HCEC 1CT (cell line): ENCODE results near the gene HNRNPL.
"Not testable (repeated sequence)": the region's sequence is repeated elsewhere in the genome, so short reads cannot be mapped to it uniquely, and the experiment has no call there.

Source experiments
- DNase-seq: peaks from one replicate; pipeline ENCODE4 v3.0.0-alpha.2; 2017

Gene HNRNPL

DNA sequence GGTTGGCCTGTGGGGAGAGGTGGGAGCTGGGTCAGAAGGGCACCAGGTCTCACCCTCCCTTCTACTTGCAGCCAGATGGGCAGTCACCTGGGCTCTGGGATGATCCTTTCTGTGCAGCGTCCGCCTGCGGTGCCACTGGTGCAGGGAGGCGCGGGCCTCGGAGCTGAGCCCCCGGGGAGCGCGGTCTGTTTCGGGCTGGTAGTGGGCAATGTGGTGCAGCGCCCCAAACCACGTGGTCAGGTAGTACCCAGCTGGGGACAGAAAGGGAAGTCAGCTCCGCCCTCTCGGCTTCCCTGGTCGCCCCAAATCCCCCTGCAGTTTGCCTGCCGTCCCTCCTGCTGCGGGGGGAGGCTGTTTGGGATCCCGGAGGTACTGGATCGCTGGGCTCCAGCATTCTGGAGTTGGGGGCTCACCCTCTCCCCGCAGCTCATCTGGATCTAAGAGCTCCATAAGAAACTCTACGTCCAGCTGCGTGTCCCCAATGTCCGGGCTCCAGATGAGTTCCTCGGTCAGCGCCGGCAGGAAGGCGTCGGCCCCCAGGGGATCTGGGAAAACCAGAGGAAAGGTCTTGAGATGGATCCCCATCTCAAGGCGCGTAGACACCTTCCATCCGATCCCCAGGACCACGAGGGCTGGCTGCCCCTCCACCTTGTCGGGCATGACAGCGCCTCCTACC is 19.5 kb upstream of the HNRNPL start:
- no peak for DNase-seq

- no peak for DNase-seq
These were observed 18.8 kb upstream of the HNRNPL start for GRCh38 chr19:38868551-38868950.

- no peak for DNase-seq
These were observed 17.5 kb upstream of the HNRNPL start for GRCh38 chr19:38867171-38867780.

DNA sequence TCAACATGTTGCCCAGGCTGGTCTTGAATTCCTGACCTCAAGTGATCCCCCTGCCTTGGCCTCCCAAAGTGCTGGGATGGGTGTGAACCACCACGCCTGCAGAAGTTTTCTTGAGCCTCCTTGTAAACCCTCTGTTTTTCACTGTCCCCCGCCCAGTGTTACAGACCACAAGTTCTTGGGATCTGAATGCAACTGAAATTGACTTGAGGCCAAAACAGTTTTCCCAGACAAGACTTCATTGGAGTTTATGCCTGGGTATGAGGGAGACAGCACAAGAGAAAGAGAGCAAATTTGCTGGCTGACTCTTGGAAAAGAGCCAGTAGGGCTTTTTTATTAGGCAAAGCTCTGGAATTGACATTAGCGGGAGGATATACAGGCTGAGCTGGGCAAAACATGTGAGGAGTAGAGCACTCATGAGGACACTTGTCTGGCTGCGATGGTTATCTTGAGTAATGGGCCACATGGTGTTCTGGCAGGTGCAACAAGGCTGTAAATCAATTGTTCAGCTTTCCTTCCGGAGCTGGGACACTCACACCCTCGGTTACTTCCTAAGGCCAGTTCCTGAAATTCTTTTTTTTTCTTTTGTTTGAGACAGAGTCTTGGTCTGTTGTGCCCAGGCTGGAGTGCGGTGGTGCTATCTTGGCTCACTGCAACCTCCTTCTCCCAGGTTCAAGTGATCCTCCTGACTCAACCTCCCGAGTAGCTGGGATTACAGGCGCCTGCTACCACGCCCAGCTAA is 12.7 kb upstream of the HNRNPL start:
- no peak for DNase-seq

DNA sequence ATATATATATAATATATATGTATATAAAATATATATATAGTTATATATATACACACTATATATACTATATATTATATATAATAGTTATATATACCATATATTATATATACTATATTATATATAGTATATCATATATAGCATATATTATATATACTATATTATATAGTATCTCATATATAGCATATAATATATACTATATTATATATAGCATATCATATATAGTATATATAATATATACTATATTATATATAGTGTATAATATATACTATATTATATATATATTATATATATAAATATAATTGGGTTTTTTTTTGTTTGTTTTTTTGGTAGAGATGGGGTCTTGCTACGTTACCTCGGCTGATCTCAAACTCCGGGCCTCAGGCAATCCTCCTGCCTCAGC is 11.6 kb upstream of the HNRNPL start:
- DNase-seq: no peak

DNA sequence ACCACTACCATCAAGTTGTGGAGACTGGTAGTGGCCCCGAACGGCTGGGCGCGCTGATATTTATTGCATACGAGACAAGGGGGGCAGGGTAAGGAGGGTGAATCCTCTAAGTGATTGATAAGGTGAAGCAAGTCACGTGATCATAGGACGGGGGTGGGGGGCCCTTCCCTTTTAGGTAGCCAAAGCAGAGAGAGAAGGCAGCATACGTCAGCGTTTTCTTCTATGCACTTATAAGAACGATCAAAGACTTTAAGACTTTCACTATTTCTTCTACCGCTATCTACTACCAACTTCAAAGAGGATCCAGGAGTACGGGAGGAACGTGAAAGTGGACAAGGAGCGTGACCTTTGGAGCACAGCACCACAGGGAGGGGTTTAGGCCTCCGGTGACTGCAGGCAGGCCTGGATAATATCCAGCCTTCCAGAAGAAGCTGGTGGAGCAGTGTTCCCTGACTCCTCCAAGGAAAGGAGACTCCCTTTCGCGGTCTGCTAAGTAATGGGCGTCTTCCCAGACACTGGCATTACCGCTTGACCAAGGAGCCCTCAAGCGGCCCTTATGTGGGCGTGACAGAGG is 9.9 kb upstream of the HNRNPL start:
- not testable (repeated sequence) for DNase-seq

DNA sequence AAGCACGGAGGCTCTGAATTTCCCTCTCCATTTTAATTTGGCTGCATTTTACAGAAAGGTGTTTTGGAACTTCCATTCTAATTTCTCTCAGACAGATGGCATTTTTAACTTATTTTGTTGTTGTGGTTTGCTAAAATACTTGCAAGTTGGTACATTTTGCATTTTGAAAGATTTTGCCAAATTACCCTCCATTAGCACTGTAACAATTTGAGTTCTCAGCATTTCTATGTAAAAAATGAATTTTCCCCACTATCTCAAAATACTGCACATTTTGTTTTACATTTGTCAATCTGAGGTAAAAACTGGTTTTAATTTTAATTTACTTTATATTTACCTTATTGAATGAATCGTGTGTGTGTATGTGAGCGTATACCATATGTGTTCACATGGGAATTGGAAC is 7.0 kb upstream of the HNRNPL start:
- DNase-seq: no peak

DNA sequence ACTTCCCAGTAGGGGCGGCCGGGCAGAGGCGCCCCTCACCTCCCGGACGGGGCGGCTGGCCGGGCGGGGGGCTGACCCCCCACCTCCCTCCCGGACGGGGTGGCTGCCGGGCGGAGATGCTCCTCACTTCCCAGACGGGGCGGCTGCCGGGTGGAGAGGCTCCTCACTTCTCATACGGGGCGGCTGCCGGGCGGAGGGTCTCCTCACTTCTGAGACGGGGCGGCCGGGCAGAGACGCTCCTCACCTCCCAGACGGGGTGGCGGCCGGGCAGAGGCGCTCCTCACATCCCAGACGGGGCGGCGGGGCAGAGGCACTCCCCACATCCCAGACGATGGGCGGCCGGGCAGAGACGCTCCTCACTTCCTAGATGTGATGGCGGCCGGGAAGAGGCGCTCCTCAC is 6.0 kb upstream of the HNRNPL start:
- DNase-seq: not testable (repeated sequence)

- not testable (repeated sequence) for DNase-seq
These were observed 5.2 kb upstream of the HNRNPL start for GRCh38 chr19:38854961-38855360.

- no peak for DNase-seq
These were observed 3.4 kb upstream of the HNRNPL start for GRCh38 chr19:38853214-38853613.

GRCh38 chr19:38852231-38853044 is 2.7 kb upstream of the HNRNPL start:
- DNase-seq: peak; percentile 66

GRCh38 chr19:38851622-38852230 is 1.9 kb upstream of the HNRNPL start:
- peak; percentile 90 for DNase-seq

DNA sequence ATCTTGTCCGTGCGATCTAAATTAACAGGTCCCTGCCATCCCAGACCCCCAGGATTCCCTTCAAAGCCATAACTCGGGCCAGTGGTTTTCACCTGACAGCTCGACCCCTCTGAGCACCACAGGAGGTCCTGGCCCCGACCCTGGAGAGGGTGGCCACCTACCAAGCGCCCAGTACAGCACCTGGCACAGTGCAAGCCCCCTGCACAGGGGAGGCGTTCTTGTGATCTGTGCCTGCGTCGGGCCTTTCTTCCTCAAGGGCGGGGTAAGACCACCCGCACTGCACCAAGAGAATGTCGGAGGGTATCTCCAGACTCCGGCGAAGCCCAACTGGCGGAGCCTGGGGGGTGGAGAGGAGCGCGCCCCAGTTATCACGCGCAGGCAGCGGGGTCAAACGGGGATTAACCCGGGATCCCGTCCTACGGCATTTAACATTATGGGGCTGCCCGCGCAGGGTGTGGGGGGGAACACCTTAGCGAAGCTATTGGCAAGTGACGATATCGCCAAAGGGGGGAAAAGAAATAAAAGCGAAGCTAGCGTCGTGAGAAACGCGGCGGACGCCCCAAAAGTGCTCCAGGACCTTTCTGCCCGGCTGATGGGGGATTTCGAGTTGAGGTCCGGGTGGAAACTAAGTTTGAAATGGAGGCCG is 1.3 kb upstream of the HNRNPL start:
- DNase-seq: no peak

DNA sequence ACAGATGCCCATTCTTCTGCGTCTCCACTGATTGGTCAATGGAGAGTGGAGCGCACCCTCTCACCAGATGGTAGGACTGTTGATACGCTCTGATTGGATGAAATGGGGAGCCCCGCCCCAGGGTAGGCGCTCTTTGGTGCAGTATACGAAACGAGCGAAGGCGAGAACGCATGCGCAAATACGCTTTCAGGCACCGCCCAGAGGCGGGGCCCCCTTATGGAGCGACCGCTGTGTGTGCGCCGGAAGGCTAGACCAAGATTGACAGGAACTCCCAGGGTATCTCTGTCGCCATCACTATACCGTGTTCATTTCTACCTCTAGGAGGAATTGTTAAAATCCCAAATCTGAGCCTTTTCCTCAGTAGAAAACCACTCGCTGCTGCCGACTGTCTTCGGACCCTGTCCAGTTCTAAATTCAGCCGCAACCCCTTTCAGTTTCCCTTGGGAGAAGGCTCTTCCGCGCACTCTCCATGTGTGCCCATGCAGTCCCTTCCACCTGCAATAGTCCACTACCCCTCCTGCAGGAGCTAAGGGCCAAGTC is 720 bp upstream of the HNRNPL start:
- DNase-seq: no peak

DNA sequence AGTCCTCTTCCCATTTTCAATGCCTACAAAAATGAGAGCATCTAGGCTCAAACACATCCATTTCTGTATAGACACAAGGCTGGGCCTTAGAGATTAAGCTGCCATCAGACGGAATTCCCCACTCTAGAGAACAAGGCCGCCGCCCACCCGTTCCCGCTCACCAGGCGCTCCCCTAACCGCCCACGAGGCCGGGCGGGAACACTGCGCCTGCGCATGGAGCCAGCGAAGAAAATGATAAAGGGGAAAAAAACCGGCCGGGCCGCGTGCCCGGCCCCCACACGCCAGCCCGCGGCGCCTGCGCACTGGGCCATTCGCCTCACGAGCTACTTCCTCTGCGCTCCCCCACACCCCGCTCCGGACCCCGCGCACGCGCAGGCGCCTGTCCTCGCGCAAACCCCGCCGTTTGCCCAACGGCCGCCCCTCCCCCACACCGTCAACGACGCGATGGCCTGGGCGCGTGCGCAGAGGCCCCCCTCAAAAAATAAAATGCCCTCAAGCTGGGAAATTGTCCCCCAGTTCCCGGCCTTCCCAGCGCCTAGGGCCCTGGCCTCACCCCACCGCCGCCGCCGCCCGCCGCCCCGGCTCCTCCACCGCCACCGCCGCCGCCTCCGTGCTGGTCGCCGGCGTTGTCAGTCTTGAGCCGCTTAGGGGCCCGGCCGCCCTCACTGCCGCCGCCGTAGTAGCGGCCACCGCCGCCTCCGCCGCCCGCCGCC is 483 bp downstream of the HNRNPL start:
- peak; percentile 94 for DNase-seq

DNA sequence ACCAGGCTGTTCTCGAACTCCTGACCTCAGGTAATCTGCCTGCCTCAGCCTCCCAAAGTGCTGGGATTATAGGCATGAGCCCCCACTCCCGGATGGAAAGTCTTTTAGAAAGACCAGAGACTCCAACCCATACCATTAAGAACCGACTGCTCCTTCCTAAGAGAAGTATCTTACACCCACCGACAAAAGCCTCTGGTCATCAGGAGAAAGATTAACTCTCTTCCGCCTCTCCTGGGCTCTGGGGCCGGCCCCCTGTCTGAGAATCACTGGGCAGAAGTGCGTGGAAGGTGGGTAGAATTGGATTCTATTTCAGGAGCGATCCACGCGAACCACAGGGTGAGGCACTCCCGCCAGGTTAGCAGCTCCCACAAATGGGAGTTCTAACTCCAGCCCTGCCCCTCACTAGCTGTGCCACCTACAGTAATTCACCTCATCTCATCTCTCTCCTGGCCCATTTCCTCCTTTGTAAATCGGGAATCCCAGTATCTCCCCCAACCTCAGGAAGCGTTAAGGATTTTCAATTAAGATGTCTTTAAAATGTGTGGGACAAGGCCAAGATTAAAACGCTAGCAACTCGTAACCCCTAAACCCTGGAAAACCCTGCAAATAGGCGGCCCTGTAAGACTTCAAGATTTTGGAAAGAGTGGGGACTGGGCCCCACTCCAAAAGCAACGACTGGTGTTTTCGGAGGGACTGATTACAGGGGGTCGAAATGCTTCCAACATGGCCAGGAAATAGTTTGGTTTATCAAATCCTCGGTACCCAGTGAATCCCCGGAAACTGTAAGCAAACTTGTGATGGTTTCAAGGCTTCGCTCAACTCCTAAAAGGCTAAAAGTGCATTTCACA is 1.3 kb downstream of the HNRNPL start:
- no peak for DNase-seq

DNA sequence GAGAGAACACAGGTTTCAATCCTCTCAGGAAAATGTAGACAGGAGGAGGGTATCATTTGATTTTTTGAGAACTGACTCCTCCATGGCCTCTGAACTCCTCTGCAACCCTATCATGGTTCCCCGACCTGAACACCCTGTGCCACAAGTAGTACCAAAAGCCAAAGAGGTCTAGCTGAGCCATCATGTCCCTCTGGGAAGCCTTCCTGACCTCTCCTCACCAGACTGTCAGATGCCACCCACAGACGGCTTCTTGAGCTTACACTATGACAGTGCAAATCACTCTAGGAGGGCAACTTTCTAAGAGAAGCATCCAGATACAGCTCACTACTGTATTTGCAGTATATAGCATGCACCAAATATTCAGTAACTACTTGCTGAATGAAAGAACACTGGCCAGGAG is 3.7 kb downstream of the HNRNPL start:
- DNase-seq: no peak

DNA sequence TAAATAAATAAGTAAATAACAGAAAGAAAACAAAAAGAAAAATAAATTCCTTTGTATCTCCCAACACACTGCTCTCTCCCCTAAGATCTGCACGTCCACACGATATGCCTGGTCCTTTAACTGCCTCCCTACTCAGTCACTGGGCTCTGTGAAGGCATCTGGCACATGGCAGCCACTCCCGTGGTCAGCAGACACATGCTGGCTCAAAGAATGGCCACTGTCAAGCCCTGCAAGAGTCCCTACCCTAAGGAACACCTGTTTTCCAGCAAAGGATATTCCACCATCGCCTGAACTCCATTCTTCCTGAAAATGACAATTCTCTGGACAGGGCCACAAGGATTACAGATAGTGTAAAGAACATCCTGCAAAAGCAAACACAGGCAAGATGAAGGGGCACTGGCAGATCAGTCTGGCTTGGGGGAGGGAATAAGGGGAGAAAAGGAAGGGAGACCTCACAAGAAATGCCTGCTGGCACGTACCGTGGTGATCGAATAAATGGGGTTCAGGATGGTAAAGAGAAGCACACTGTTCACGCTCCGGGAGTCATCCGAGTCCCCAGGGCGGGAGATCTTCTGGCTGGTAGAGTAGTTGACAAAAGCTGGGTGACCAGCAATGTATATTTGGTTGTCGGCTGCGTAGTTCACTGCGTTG is 4.3 kb downstream of the HNRNPL start:
- DNase-seq: no peak

GRCh38 chr19:38844093-38844686 is 5.6 kb downstream of the HNRNPL start:
- no peak for DNase-seq
